IMR-90 (cell line): ENCODE results near the gene DSCAML1. TPM values are rescaled to one million over a fixed set of nuclear protein-coding genes. Genes with fewer than 3 reads are reported as not detected.
A peak's percentile ranks its signal among the peaks of the same experiment; 100 is the strongest.

Experiments
- ATAC-seq: fragments of 200-7000 bp; cut with Tn5 transposase; 2 replicates; pipeline ENCODE4 v1.9.1; 2020; ENCODE audit warnings: low read depth, mild to moderate bottlenecking, moderate library complexity
- BruUV-seq: library from RNA; stranded (reverse); fragments of 400-500 nt; replicated peaks from 2 replicates; lab custom pipeline; 2021; lab: Mats Ljungman, UMichigan
- CTCF ChIA-PET: fragments of 300-600 bp; formaldehyde crosslinking; extraction: SDS; loops from one replicate; lab custom pipeline; 2021; ENCODE audit warnings: antibody characterized with exemption; lab: Yijun Ruan, JAX
- POLR2A ChIA-PET: fragments of 300-600 bp; sonication (Branson Sonifier 250); formaldehyde crosslinking; loops from one replicate; lab custom pipeline; 2022; ENCODE audit warnings: antibody characterized with exemption; ENCODE audit not compliant: unreplicated experiment; lab: Charles Lee
- DNase-seq: peaks from one replicate; pipeline ENCODE4 v3.0.0; 2013
- H2AFZ ChIP-seq: replicated peaks from 2 replicates; pipeline ENCODE3; 2013; ENCODE audit warnings: low read length, mild to moderate bottlenecking; ENCODE audit not compliant: poor library complexity
- H2AK5ac ChIP-seq: 2 replicates; pipeline ENCODE4 v1.6.1; 2013; ENCODE audit warnings: low read depth, low read length, inconsistent platforms
- H2AK9ac ChIP-seq: replicated peaks from 2 replicates; pipeline ENCODE3; 2013; ENCODE audit warnings: mild to moderate bottlenecking, low read depth, low read length, moderate library complexity; ENCODE audit not compliant: poor library complexity
- H2BK120ac ChIP-seq: 2 replicates; pipeline ENCODE4 v1.6.1; 2013; ENCODE audit warnings: low read depth, low read length, inconsistent platforms
- H2BK15ac ChIP-seq: 3 replicates; pipeline ENCODE4 v1.6.1; 2013; ENCODE audit warnings: low read depth, low read length, inconsistent platforms
- H2BK20ac ChIP-seq: 2 replicates; pipeline ENCODE4 v1.6.1; 2013; ENCODE audit warnings: low read depth, mild to moderate bottlenecking, inconsistent platforms, low read length, moderate library complexity
- H2BK5ac ChIP-seq: 2 replicates; pipeline ENCODE4 v1.6.1; 2013; ENCODE audit warnings: mild to moderate bottlenecking, low read depth, low read length, inconsistent platforms; ENCODE audit not compliant: poor library complexity, severe bottlenecking
- H3K14ac ChIP-seq: replicated peaks from 2 replicates; pipeline ENCODE4 v1.6.1; 2013; ENCODE audit warnings: low read depth, low read length, inconsistent platforms
- H3K18ac ChIP-seq: 2 replicates; pipeline ENCODE4 v1.6.1; 2013; ENCODE audit warnings: low read depth, low read length, control low read depth
- H3K23ac ChIP-seq: 2 replicates; pipeline ENCODE4 v1.6.1; 2013; ENCODE audit warnings: low read depth, low read length, inconsistent platforms
- H3K27ac ChIP-seq: 2 replicates; pipeline ENCODE4 v1.5.1; 2013; ENCODE audit warnings: mild to moderate bottlenecking, control low read depth, low read length; ENCODE audit not compliant: insufficient read depth
- H3K27me3 ChIP-seq: 2 replicates; pipeline ENCODE4 v1.6.1; 2013; ENCODE audit warnings: low read length; ENCODE audit not compliant: control insufficient read depth, insufficient read depth
- H3K36me3 ChIP-seq: 2 replicates; pipeline ENCODE4 v1.6.1; 2013; ENCODE audit warnings: low read length, mixed read lengths; ENCODE audit not compliant: control insufficient read depth, insufficient read depth
- H3K4ac ChIP-seq: 2 replicates; pipeline ENCODE4 v1.6.1; 2013; ENCODE audit warnings: low read depth, low read length, inconsistent platforms
- H3K4me1 ChIP-seq: 2 replicates; pipeline ENCODE4 v1.6.1; 2013; ENCODE audit warnings: low read length, mixed read lengths; ENCODE audit not compliant: control insufficient read depth, insufficient read depth
- H3K4me2 ChIP-seq: 2 replicates; pipeline ENCODE4 v1.6.1; 2013; ENCODE audit warnings: low read depth, mild to moderate bottlenecking, control low read depth, low read length, moderate library complexity
- H3K4me3 ChIP-seq: 2 replicates; pipeline ENCODE4 v1.5.1; 2013; ENCODE audit warnings: low read depth, mild to moderate bottlenecking, control low read depth, low read length, moderate library complexity; ENCODE audit not compliant: insufficient read depth
- H3K56ac ChIP-seq: 2 replicates; pipeline ENCODE4 v1.6.1; 2013; ENCODE audit warnings: low read length, inconsistent platforms; ENCODE audit not compliant: insufficient read depth; ENCODE audit errors: extremely low read depth
- H3K79me1 ChIP-seq, 2 experiments: 2 replicates each; pipeline ENCODE4 v1.6.1; 2013; ENCODE audit warnings: low read length in 2 of 2, inconsistent platforms in 1 of 2, low read depth in 1 of 2
- H3K9ac ChIP-seq: 2 replicates; pipeline ENCODE4 v1.6.1; 2013; ENCODE audit warnings: low read depth, low read length, control low read depth
- H3K9me1 ChIP-seq: 2 replicates; pipeline ENCODE4 v1.6.1; 2013; ENCODE audit warnings: low read length, inconsistent platforms; ENCODE audit not compliant: insufficient read depth
- H3K9me3 ChIP-seq: 2 replicates; pipeline ENCODE4 v1.6.1; 2013; ENCODE audit warnings: low read length; ENCODE audit not compliant: control insufficient read depth, insufficient read depth
- H4K20me1 ChIP-seq: 2 replicates; pipeline ENCODE4 v1.6.1; 2013; ENCODE audit warnings: low read length, inconsistent platforms; ENCODE audit not compliant: insufficient read depth
- H4K5ac ChIP-seq: 2 replicates; pipeline ENCODE4 v1.6.1; 2013; ENCODE audit warnings: mild to moderate bottlenecking, low read depth, low read length, control low read depth
- H4K8ac ChIP-seq, 2 experiments: 2 replicates each; pipeline ENCODE4 v1.6.1; 2013; ENCODE audit warnings: low read depth in 2 of 2, low read length in 2 of 2, control low read depth in 1 of 2, inconsistent platforms in 1 of 2
- H4K91ac ChIP-seq: 2 replicates; pipeline ENCODE4 v1.6.1; 2013; ENCODE audit warnings: low read depth, low read length, inconsistent platforms; ENCODE audit not compliant: insufficient read depth
- BHLHE40 ChIP-seq: fragments of 150-350 bp; IDR thresholded peaks from 2 replicates; pipeline ENCODE4 v1.6.1; 2016; ENCODE audit warnings: mild to moderate bottlenecking, low read depth, low read length
- CEBPB ChIP-seq: IDR thresholded peaks from 2 replicates; pipeline ENCODE4 v1.6.1; 2012; ENCODE audit warnings: low read depth, low read length, improper control_type of control experiment
- CHD1 ChIP-seq: IDR thresholded peaks from 2 replicates; pipeline ENCODE4 v1.6.1; 2012; ENCODE audit warnings: low read depth, low read length, improper control_type of control experiment
- FOS ChIP-seq: fragments of 150-350 bp; IDR thresholded peaks from 2 replicates; pipeline ENCODE4 v1.6.1; 2016; ENCODE audit warnings: low read depth, low read length
- MAFK ChIP-seq: IDR thresholded peaks from 2 replicates; pipeline ENCODE4 v1.6.1; 2012; ENCODE audit warnings: low read depth, low read length, improper control_type of control experiment
- MXI1 ChIP-seq: IDR thresholded peaks from 2 replicates; pipeline ENCODE4 v1.6.1; 2012; ENCODE audit warnings: low read depth, mild to moderate bottlenecking, low read length, moderate library complexity, borderline replicate concordance
- NFE2L2 ChIP-seq: fragments of 150-350 bp; IDR thresholded peaks from 2 replicates; pipeline ENCODE4 v1.6.1; 2016; ENCODE audit warnings: low read depth, mild to moderate bottlenecking, low read length
- RAD21 ChIP-seq: IDR thresholded peaks from 2 replicates; pipeline ENCODE4 v1.6.1; 2012; ENCODE audit warnings: low read length, improper control_type of control experiment
- RCOR1 ChIP-seq: IDR thresholded peaks from 2 replicates; pipeline ENCODE4 v1.6.1; 2012; ENCODE audit warnings: mild to moderate bottlenecking, low read length, improper control_type of control experiment; ENCODE audit not compliant: insufficient replicate concordance
- RFX5 ChIP-seq: IDR thresholded peaks from 2 replicates; pipeline ENCODE4 v1.8.0; 2012; ENCODE audit warnings: low read depth, mild to moderate bottlenecking, low read length, moderate library complexity
- SMC3 ChIP-seq: fragments of 150-350 bp; IDR thresholded peaks from 2 replicates; pipeline ENCODE4 v1.6.1; 2016; ENCODE audit warnings: low read depth, mild to moderate bottlenecking, antibody characterized with exemption, low read length, moderate library complexity
- USF2 ChIP-seq: fragments of 150-350 bp; IDR thresholded peaks from 2 replicates; pipeline ENCODE4 v1.6.1; 2017; ENCODE audit warnings: mild to moderate bottlenecking, antibody characterized with exemption, low read length, low read depth
- WGBS, 2 experiments: methylation state at CpG; one replicate each; pipeline versions ENCODE4 v1.1.5 to v1.1.7; 2013; ENCODE audit warnings: missing lambda C conversion rate in 2 of 2; ENCODE audit not compliant: insufficient read length in 1 of 2; ENCODE audit errors: extremely low coverage in 2 of 2; 5-methylcytosine and 5-hydroxymethylcytosine counted together
- dilution Hi-C: fragments of 300-500 bp; cut with HindIII; formaldehyde crosslinking; loops from one replicate; pipeline ENCODE4 v1.14.3; 2018; ENCODE audit warnings: low sequenced_read_pairs; ENCODE audit not compliant: unreplicated experiment
- in situ Hi-C: fragments of 300-500 bp; cut with MboI; formaldehyde crosslinking; loops from 3 replicates; pipeline ENCODE4 v1.14.3; 2019; ENCODE audit warnings: low sequenced_read_pairs, inconsistent platforms, mixed read lengths
- intact Hi-C: fragments of 100-400 bp; cut with micrococcal nuclease; formaldehyde crosslinking; loops from 2 replicates; pipeline ENCODE4 v1.10.0; 2022
- polyA plus RNA-seq, 3 experiments: library from polyadenylated mRNA; depleted of rRNA; stranded (reverse); fragments of >200 nt; gene quantifications; 2 replicates each; pipeline ENCODE4 v1.2.3, GENCODE V29; 2012; ENCODE audit warnings: low replicate concordance in 1 of 3
- total RNA-seq: library from RNA; depleted of rRNA; stranded (reverse); fragments of >200 nt; gene quantifications from 2 replicates; pipeline ENCODE4 v1.2.3, GENCODE V29; 2012

DSCAML1 gene
- total and polyA plus RNA-seq, 2 of the 4 experiments (the other 2 are of a cell fraction): not detected

- H3K4me3 ChIP-seq: no peak overlapping the region
- BruUV-seq: no TSS peak
- H2AK9ac ChIP-seq: no peak overlapping the region
- H3K79me1 ChIP-seq: no peaks in the 10 kb centered on the region
- H3K27me3 ChIP-seq: peaks cover 17% of the 10 kb centered on the region
- no peak overlapping the region for H3K23ac ChIP-seq
- no peak overlapping the region for H3K4me2 ChIP-seq
- ChIA-PET CTCF (no interaction called here), POLR2A (no interaction called here)
- no peak overlapping the region for H3K27ac ChIP-seq
- no peak overlapping the region for H2BK15ac ChIP-seq
- no peak overlapping the region for H3K56ac ChIP-seq
- H2BK120ac ChIP-seq: no peak overlapping the region
- H2AFZ ChIP-seq: peak overlapping the region; percentile 36
- ATAC-seq (peak; percentile 89), DNase-seq (peak; percentile 32)
- intact Hi-C loops (no loop called here), dilution Hi-C loops (no loop called here), in situ Hi-C loops (no loop called here)
- TF ChIP-seq CEBPB: no peak; the same call in 1 of the 2 replicates
- no peak for TF ChIP-seq RCOR1
- TF ChIP-seq FOS: no peak
- TF ChIP-seq NFE2L2: no peak
- TF ChIP-seq RAD21: no peak
- TF ChIP-seq CHD1: no peak
- TF ChIP-seq RFX5: no peak
- TF ChIP-seq MXI1: no peak
- no peak for TF ChIP-seq BHLHE40
- no peak for TF ChIP-seq USF2
- TF ChIP-seq SMC3: no peak
- no peak for TF ChIP-seq MAFK
- no peak overlapping the region for H3K18ac ChIP-seq
- H3K4me1 ChIP-seq: no peaks in the 10 kb centered on the region
- H4K91ac ChIP-seq: no peak overlapping the region
- no peak overlapping the region for H4K5ac ChIP-seq
- H3K9ac ChIP-seq: no peak overlapping the region
- no peak overlapping the region for H4K8ac ChIP-seq
- H3K9me3 ChIP-seq: no peaks in the 10 kb centered on the region
- WGBS, 2 experiments: 71% methylated on average over 1 of the region's 14 CpGs; no CpG with 5 or more reads in 1 of the 2 experiments
- H3K9me1 ChIP-seq: no peaks in the 10 kb centered on the region
- H2AK5ac ChIP-seq: no peak overlapping the region
- H3K14ac ChIP-seq: no peak overlapping the region
- H2BK5ac ChIP-seq: no peak overlapping the region
- no peaks in the 10 kb centered on the region for H4K20me1 ChIP-seq
- no peak overlapping the region for H2BK20ac ChIP-seq
- no peak overlapping the region for H3K4ac ChIP-seq
- no peaks in the 10 kb centered on the region for H3K36me3 ChIP-seq
Observed at GRCh38 chr11:117604336-117604995, 192.6 kb downstream of the DSCAML1 start.
